GM19238 (cell line): ENCODE measurements around the gene MFN1.
A peak's percentile ranks its signal among the peaks of the same experiment; 100 is the strongest.

Experiments used
- DNase-seq: peaks from one replicate; pipeline ENCODE4 v3.0.0; 2011; ENCODE audit warnings: low spot score; ENCODE audit not compliant: insufficient read length

Gene MFN1

GRCh38 chr3:179428876-179429548 is 81.5 kb downstream of the MFN1 start:
- DNase-seq, result no peak

- DNase-seq, result no peak
Measured at GRCh38 chr3:179430277-179430870, 82.9 kb downstream of the MFN1 start.

- DNase-seq, result no peak
Measured at GRCh38 chr3:179432021-179432420, 84.5 kb downstream of the MFN1 start.

GRCh38 chr3:179432451-179432850 is 84.9 kb downstream of the MFN1 start:
- no peak for DNase-seq

GRCh38 chr3:179436517-179436916 is 89.0 kb downstream of the MFN1 start:
- DNase-seq, result no peak

- DNase-seq, result peak; percentile 10
Measured at GRCh38 chr3:179438841-179439240, 91.3 kb downstream of the MFN1 start.
